H1 (cell line): ENCODE results near the gene PLEKHM3.

Experiments used
- CHD1 ChIP-seq: IDR thresholded peaks from 2 replicates; pipeline ENCODE4 v1.6.1; 2012; ENCODE audit warnings: low read depth, low read length, improper control_type of control experiment
- EP300 ChIP-seq, 2 experiments: IDR thresholded peaks; 1 replicate in 1 of 2; 2 replicates in 1 of 2; pipeline ENCODE4 v1.6.1; 2011 to 2012; ENCODE audit warnings: low read depth in 2 of 2, low read length in 2 of 2, mild to moderate bottlenecking in 2 of 2, borderline replicate concordance in 1 of 2, inconsistent platforms in 1 of 2, moderate library complexity in 1 of 2
- EZH2 ChIP-seq: fragments of 200-600 bp; sonication (generic); IDR thresholded peaks from 2 replicates; pipeline ENCODE4 v1.7.1; 2012; ENCODE audit warnings: low read depth, mild to moderate bottlenecking, moderate library complexity, low read length, inconsistent platforms; ENCODE audit not compliant: severe bottlenecking
- HDAC6 ChIP-seq: IDR thresholded peaks from one replicate; pipeline ENCODE4 v1.7.1; 2012; ENCODE audit warnings: low read depth, mild to moderate bottlenecking, inconsistent platforms, low read length, moderate library complexity
- MAFK ChIP-seq: IDR thresholded peaks from 2 replicates; pipeline ENCODE4 v1.6.1; 2012; ENCODE audit warnings: low read depth, mild to moderate bottlenecking, improper control_type of control experiment, low read length
- PHF8 ChIP-seq: fragments of 200-600 bp; sonication (generic); conservative IDR thresholded peaks from 2 replicates; pipeline ENCODE4 v1.7.1; 2012; ENCODE audit warnings: low read depth, mild to moderate bottlenecking, inconsistent platforms, low read length, moderate library complexity
- SIX5 ChIP-seq: IDR thresholded peaks from 2 replicates; pipeline ENCODE4 v1.6.1; 2011; ENCODE audit warnings: mild to moderate bottlenecking, low read depth, low read length
- TF ChIP-seq, protein P1 (sequence below), 3 experiments: IDR thresholded peaks; 1 replicate in 2 of 3; 2 replicates in 1 of 3; pipeline versions ENCODE4 v1.5.1 to v1.6.1; 2011; ENCODE audit warnings: low read length in 3 of 3, mild to moderate bottlenecking in 3 of 3, inconsistent platforms in 2 of 3, low read depth in 1 of 3, moderate library complexity in 1 of 3; ENCODE audit not compliant: insufficient read depth in 1 of 3; ENCODE audit errors: control extremely low read depth in 1 of 3

GRCh38 chr2:208057108-208057507 is 31.8 kb upstream of the PLEKHM3 start:
- TF ChIP-seq EP300 (IDR thresholded peaks at IDR 0.05; ENCODE audit: borderline replicate concordance in 1 of 2, low read depth in 2 of 2, low read length in 2 of 2) (no peak), SIX5 (no peak), EZH2 (no peak), PHF8 (no peak), HDAC6 (no peak), MAFK (no peak), CHD1 (no peak)
- TF ChIP-seq, protein P1, sequence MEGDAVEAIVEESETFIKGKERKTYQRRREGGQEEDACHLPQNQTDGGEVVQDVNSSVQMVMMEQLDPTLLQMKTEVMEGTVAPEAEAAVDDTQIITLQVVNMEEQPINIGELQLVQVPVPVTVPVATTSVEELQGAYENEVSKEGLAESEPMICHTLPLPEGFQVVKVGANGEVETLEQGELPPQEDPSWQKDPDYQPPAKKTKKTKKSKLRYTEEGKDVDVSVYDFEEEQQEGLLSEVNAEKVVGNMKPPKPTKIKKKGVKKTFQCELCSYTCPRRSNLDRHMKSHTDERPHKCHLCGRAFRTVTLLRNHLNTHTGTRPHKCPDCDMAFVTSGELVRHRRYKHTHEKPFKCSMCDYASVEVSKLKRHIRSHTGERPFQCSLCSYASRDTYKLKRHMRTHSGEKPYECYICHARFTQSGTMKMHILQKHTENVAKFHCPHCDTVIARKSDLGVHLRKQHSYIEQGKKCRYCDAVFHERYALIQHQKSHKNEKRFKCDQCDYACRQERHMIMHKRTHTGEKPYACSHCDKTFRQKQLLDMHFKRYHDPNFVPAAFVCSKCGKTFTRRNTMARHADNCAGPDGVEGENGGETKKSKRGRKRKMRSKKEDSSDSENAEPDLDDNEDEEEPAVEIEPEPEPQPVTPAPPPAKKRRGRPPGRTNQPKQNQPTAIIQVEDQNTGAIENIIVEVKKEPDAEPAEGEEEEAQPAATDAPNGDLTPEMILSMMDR (IDR thresholded peaks at IDR 0.05; ENCODE audit: control extremely low read depth in 1 of 3, insufficient read depth in 1 of 3, low read depth in 1 of 3, low read length in 3 of 3): no peak
